ENCODE results near the gene BABAM2. TPM values are rescaled to one million over a fixed set of nuclear protein-coding genes. Genes with fewer than 3 reads are reported as not detected.

Gene BABAM2
- total and polyA plus RNA-seq, 2 donors, result 17.4 to 34.8 TPM

DNA sequence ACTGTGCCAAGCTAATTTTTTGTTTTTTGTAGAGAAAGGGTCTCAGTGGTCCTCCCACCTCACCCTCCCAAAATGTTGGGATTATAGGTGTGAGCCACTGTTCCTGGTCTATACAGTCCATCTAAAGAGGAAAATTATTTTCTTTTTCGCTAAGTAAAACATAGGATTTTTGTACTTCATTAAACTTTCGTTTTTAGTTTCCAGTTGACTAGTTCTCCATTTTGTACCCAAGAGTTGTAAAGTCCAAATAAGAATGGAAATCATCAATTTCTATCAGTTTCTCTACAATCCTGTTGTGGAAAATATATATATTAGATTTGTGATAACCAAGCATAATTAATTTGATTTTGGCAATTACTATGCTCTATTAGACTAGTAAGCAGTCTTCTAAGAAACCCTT, 156.4 kb downstream of the BABAM2 start:
- Histone ChIP-seq H3K27me3 (ENCODE audit: control insufficient read depth in 2 of 2, insufficient read depth in 1 of 2, low read length in 1 of 2) (no peaks in the 10 kb centered on the region), H3K27ac (ENCODE audit: low read depth in 1 of 2, low read length in 1 of 2) (no peak overlapping the region), H3K36me3 (ENCODE audit: control insufficient read depth in 2 of 2, insufficient read depth in 2 of 2, low read length in 1 of 2) (no peaks in the 10 kb centered on the region), H3K4me1 (ENCODE audit: control insufficient read depth in 2 of 2, insufficient read depth in 2 of 2, low read length in 2 of 2) (no peaks in the 10 kb centered on the region), H3K9me3 (ENCODE audit: control insufficient read depth in 2 of 2, insufficient read depth in 1 of 2, low read length in 1 of 2) (no peaks in the 10 kb centered on the region), H3K4me3 (ENCODE audit: low read length in 2 of 2) (no peak overlapping the region)
- 96% methylated on average over 2 of the region's 2 CpGs for WGBS
- no peak for DNase-seq (ENCODE audit: low read depth in 6 of 9, low spot score in 9 of 9)

GRCh38 chr2:28047681-28048080, 157.2 kb downstream of the BABAM2 start:
- Histone ChIP-seq H3K36me3 (ENCODE audit: control insufficient read depth in 2 of 2, insufficient read depth in 2 of 2, low read length in 1 of 2) (no peaks in the 10 kb centered on the region), H3K27me3 (ENCODE audit: control insufficient read depth in 2 of 2, insufficient read depth in 1 of 2, low read length in 1 of 2) (no peaks in the 10 kb centered on the region), H3K9me3 (ENCODE audit: control insufficient read depth in 2 of 2, insufficient read depth in 1 of 2, low read length in 1 of 2) (no peaks in the 10 kb centered on the region), H3K4me3 (ENCODE audit: low read length in 2 of 2) (no peak overlapping the region), H3K27ac (ENCODE audit: low read depth in 1 of 2, low read length in 1 of 2) (no peak overlapping the region), H3K4me1 (ENCODE audit: control insufficient read depth in 2 of 2, insufficient read depth in 2 of 2, low read length in 2 of 2) (no peaks in the 10 kb centered on the region)
- DNase-seq (ENCODE audit: low read depth in 6 of 9, low spot score in 9 of 9), result no peak

GRCh38 chr2:28048341-28048740, 157.8 kb downstream of the BABAM2 start:
- DNase-seq (ENCODE audit: low read depth in 6 of 9, low spot score in 9 of 9), result no peak
- Histone ChIP-seq H3K36me3 (ENCODE audit: control insufficient read depth in 2 of 2, insufficient read depth in 2 of 2, low read length in 1 of 2) (no peaks in the 10 kb centered on the region), H3K4me1 (ENCODE audit: control insufficient read depth in 2 of 2, insufficient read depth in 2 of 2, low read length in 2 of 2) (no peaks in the 10 kb centered on the region), H3K27me3 (ENCODE audit: control insufficient read depth in 2 of 2, insufficient read depth in 1 of 2, low read length in 1 of 2) (no peaks in the 10 kb centered on the region), H3K27ac (ENCODE audit: low read depth in 1 of 2, low read length in 1 of 2) (no peak overlapping the region), H3K4me3 (ENCODE audit: low read length in 2 of 2) (no peak overlapping the region), H3K9me3 (ENCODE audit: control insufficient read depth in 2 of 2, insufficient read depth in 1 of 2, low read length in 1 of 2) (no peaks in the 10 kb centered on the region)
- WGBS, result 91% methylated on average over 3 of the region's 3 CpGs

DNA sequence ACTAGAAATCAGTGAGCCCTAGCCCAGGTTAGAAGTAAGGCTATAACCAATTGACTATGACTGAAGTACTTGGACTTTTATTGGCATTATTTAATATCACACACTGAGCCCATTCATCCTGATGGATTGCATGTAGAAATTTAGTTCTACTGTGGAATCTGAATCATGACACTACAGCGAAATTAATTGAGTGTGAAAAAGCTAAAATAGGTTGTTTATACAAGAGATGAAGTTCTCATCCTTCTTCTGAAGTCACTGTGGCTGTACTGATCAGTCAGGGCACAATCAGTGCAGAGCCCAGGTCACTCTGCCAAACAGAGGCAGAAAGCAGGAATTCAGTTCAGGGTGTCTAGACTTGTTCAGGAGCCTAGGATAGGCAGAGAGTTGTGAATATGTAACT, 158.9 kb downstream of the BABAM2 start:
- H3K4me1 ChIP-seq (ENCODE audit: control insufficient read depth in 2 of 2, insufficient read depth in 2 of 2, low read length in 2 of 2), result no peaks in the 10 kb centered on the region

GRCh38 chr2:28049899-28050298, 159.4 kb downstream of the BABAM2 start:
- H3K9me3 ChIP-seq (ENCODE audit: control insufficient read depth in 2 of 2, insufficient read depth in 1 of 2, low read length in 1 of 2), result no peaks in the 10 kb centered on the region
- H3K36me3 ChIP-seq (ENCODE audit: control insufficient read depth in 2 of 2, insufficient read depth in 2 of 2, low read length in 1 of 2), result no peaks in the 10 kb centered on the region
- H3K4me1 ChIP-seq (ENCODE audit: control insufficient read depth in 2 of 2, insufficient read depth in 2 of 2, low read length in 2 of 2), result no peaks in the 10 kb centered on the region
- H3K27ac ChIP-seq (ENCODE audit: low read depth in 1 of 2, low read length in 1 of 2), result no peak overlapping the region
- DNase-seq (ENCODE audit: low read depth in 6 of 9, low spot score in 9 of 9), result no peak
- H3K4me3 ChIP-seq (ENCODE audit: low read length in 2 of 2), result no peak overlapping the region
- 100% methylated on average over 2 of the region's 2 CpGs for WGBS
- no peaks in the 10 kb centered on the region for H3K27me3 ChIP-seq (ENCODE audit: control insufficient read depth in 2 of 2, insufficient read depth in 1 of 2, low read length in 1 of 2)

More for the DNA sequence above, 158.9 kb downstream of the BABAM2 start:
- H3K27ac ChIP-seq (ENCODE audit: low read depth in 1 of 2, low read length in 1 of 2), result no peak overlapping the region
- WGBS, result 99% methylated on average over 1 of the region's 1 CpG
- H3K4me3 ChIP-seq (ENCODE audit: low read length in 2 of 2), result no peak overlapping the region
- no peaks in the 10 kb centered on the region for H3K27me3 ChIP-seq (ENCODE audit: control insufficient read depth in 2 of 2, insufficient read depth in 1 of 2, low read length in 1 of 2)
- H3K36me3 ChIP-seq (ENCODE audit: control insufficient read depth in 2 of 2, insufficient read depth in 2 of 2, low read length in 1 of 2), result no peaks in the 10 kb centered on the region
- DNase-seq (ENCODE audit: low read depth in 6 of 9, low spot score in 9 of 9), result no peak
- no peaks in the 10 kb centered on the region for H3K9me3 ChIP-seq (ENCODE audit: control insufficient read depth in 2 of 2, insufficient read depth in 1 of 2, low read length in 1 of 2)

GRCh38 chr2:28052691-28053090, 162.2 kb downstream of the BABAM2 start:
- no peak for DNase-seq (ENCODE audit: low read depth in 6 of 9, low spot score in 9 of 9)
- 100% methylated on average over 1 of the region's 1 CpG for WGBS

GRCh38 chr2:28053597-28053996, 163.1 kb downstream of the BABAM2 start:
- DNase-seq (ENCODE audit: low read depth in 6 of 9, low spot score in 9 of 9), result no peak
- Histone ChIP-seq H3K4me1 (ENCODE audit: control insufficient read depth in 2 of 2, insufficient read depth in 2 of 2, low read length in 2 of 2) (no peaks in the 10 kb centered on the region), H3K9me3 (ENCODE audit: control insufficient read depth in 2 of 2, insufficient read depth in 1 of 2, low read length in 1 of 2) (no peaks in the 10 kb centered on the region), H3K4me3 (ENCODE audit: low read length in 2 of 2) (no peak overlapping the region), H3K27ac (ENCODE audit: low read depth in 1 of 2, low read length in 1 of 2) (no peak overlapping the region), H3K36me3 (ENCODE audit: control insufficient read depth in 2 of 2, insufficient read depth in 2 of 2, low read length in 1 of 2) (no peaks in the 10 kb centered on the region), H3K27me3 (ENCODE audit: control insufficient read depth in 2 of 2, insufficient read depth in 1 of 2, low read length in 1 of 2) (no peaks in the 10 kb centered on the region)
- WGBS, result 98% methylated on average over 2 of the region's 2 CpGs

More at GRCh38 chr2:28052691-28053090, 162.2 kb downstream of the BABAM2 start:
- Histone ChIP-seq H3K4me3 (ENCODE audit: low read length in 2 of 2) (no peak overlapping the region), H3K36me3 (ENCODE audit: control insufficient read depth in 2 of 2, insufficient read depth in 2 of 2, low read length in 1 of 2) (no peaks in the 10 kb centered on the region), H3K27me3 (ENCODE audit: control insufficient read depth in 2 of 2, insufficient read depth in 1 of 2, low read length in 1 of 2) (no peaks in the 10 kb centered on the region), H3K9me3 (ENCODE audit: control insufficient read depth in 2 of 2, insufficient read depth in 1 of 2, low read length in 1 of 2) (no peaks in the 10 kb centered on the region), H3K27ac (ENCODE audit: low read depth in 1 of 2, low read length in 1 of 2) (no peak overlapping the region), H3K4me1 (ENCODE audit: control insufficient read depth in 2 of 2, insufficient read depth in 2 of 2, low read length in 2 of 2) (no peaks in the 10 kb centered on the region)

GRCh38 chr2:28054916-28055315, 164.4 kb downstream of the BABAM2 start:
- H3K27me3 ChIP-seq (ENCODE audit: control insufficient read depth in 2 of 2, insufficient read depth in 1 of 2, low read length in 1 of 2), result no peaks in the 10 kb centered on the region
- H3K27ac ChIP-seq (ENCODE audit: low read depth in 1 of 2, low read length in 1 of 2), result no peak overlapping the region
- H3K36me3 ChIP-seq (ENCODE audit: control insufficient read depth in 2 of 2, insufficient read depth in 2 of 2, low read length in 1 of 2), result no peaks in the 10 kb centered on the region
- WGBS, result 97% methylated on average over 1 of the region's 1 CpG
- no peak overlapping the region for H3K4me3 ChIP-seq (ENCODE audit: low read length in 2 of 2)
- DNase-seq (ENCODE audit: low read depth in 6 of 9, low spot score in 9 of 9), result no peak
- H3K9me3 ChIP-seq (ENCODE audit: control insufficient read depth in 2 of 2, insufficient read depth in 1 of 2, low read length in 1 of 2), result no peaks in the 10 kb centered on the region
- H3K4me1 ChIP-seq (ENCODE audit: control insufficient read depth in 2 of 2, insufficient read depth in 2 of 2, low read length in 2 of 2), result no peaks in the 10 kb centered on the region

GRCh38 chr2:28055325-28055970, 164.9 kb downstream of the BABAM2 start:
- H3K4me3 ChIP-seq (ENCODE audit: low read length in 2 of 2), result no peak overlapping the region
- no peak for DNase-seq (ENCODE audit: low read depth in 6 of 9, low spot score in 9 of 9)
- H3K4me1 ChIP-seq (ENCODE audit: control insufficient read depth in 2 of 2, insufficient read depth in 2 of 2, low read length in 2 of 2), result no peaks in the 10 kb centered on the region
- no peaks in the 10 kb centered on the region for H3K9me3 ChIP-seq (ENCODE audit: control insufficient read depth in 2 of 2, insufficient read depth in 1 of 2, low read length in 1 of 2)
- no peaks in the 10 kb centered on the region for H3K27me3 ChIP-seq (ENCODE audit: control insufficient read depth in 2 of 2, insufficient read depth in 1 of 2, low read length in 1 of 2)
- no peak overlapping the region for H3K27ac ChIP-seq (ENCODE audit: low read depth in 1 of 2, low read length in 1 of 2)
- H3K36me3 ChIP-seq (ENCODE audit: control insufficient read depth in 2 of 2, insufficient read depth in 2 of 2, low read length in 1 of 2), result no peaks in the 10 kb centered on the region

GRCh38 chr2:28058791-28059190, 168.3 kb downstream of the BABAM2 start:
- no peak for DNase-seq (ENCODE audit: low read depth in 6 of 9, low spot score in 9 of 9)
- Histone ChIP-seq H3K36me3 (ENCODE audit: control insufficient read depth in 2 of 2, insufficient read depth in 2 of 2, low read length in 1 of 2) (no peaks in the 10 kb centered on the region), H3K9me3 (ENCODE audit: control insufficient read depth in 2 of 2, insufficient read depth in 1 of 2, low read length in 1 of 2) (no peaks in the 10 kb centered on the region), H3K27ac (ENCODE audit: low read depth in 1 of 2, low read length in 1 of 2) (no peak overlapping the region), H3K4me3 (ENCODE audit: low read length in 2 of 2) (no peak overlapping the region), H3K27me3 (ENCODE audit: control insufficient read depth in 2 of 2, insufficient read depth in 1 of 2, low read length in 1 of 2) (no peaks in the 10 kb centered on the region), H3K4me1 (ENCODE audit: control insufficient read depth in 2 of 2, insufficient read depth in 2 of 2, low read length in 2 of 2) (no peaks in the 10 kb centered on the region)
- WGBS, result 89% methylated on average over 5 of the region's 5 CpGs
